GM18526 (cell line): ENCODE data around the gene OR2G3.

Experiments used
- POLR2A ChIP-seq: IDR thresholded peaks from 3 replicates; pipeline ENCODE4 v1.6.1; 2011; ENCODE audit not compliant: insufficient read length; ENCODE audit errors: extremely low read depth

Gene OR2G3

DNA sequence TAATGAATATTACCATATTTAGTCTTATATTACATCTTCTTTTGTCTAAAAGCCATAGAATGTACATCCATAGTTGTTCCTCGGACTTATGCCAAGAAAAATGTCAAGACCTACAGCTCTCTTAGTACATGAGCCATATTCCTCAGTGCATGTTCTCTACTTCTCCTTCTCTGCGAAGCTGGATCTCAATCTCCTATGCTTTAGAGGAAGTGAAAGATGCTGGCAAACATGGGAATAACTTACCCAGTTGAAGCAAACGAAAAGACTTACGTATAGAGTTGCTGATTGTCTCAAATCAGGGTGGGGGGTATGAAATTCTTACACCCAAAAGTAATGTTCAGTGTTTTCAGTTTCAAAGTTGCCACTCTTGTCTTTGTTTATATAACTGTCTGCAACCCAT is 41.5 kb downstream of the OR2G3 start:
- TF ChIP-seq POLR2A, result no peak

DNA sequence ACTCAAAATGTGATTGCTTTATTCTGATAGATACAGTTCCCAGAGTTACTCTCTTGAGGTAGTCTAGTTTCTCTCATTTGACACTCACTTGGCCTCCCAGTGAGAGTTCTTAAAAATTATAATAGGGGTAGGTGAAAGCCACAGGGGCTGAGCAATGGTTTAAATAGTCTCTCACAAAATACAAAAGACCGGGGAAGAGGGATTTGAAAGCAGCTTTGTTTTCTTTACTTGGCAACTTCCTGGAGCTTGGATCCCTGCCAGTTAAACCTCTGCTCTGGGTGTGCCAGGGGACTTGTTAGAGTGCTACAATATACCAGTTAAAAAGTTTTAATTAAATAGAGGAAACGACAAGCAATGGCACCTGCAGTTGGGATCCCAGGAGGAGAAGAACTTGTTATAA is 42.5 kb downstream of the OR2G3 start:
- TF ChIP-seq POLR2A, result no peak

DNA sequence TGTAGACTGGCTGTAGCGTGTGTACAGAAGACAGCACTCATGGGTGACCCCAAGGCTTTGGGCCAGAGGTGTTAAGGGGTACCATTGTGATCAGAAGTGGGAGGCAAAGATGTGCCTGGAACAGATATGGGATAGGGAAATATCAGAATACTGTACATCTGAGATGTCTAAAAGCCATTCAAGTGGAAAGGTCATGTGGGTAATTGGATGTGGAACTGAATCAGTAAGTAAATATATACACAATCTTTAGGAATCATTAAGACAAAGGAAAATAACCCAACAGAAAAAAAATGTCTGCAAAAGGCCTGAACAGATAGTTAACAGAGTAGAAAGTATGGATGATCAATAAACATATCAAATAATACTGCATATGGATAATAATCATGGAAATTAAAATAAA is 47.7 kb downstream of the OR2G3 start:
- TF ChIP-seq POLR2A, result no peak
